MM.1S (cell line): Measurements from ENCODE around the gene DOCK4.

Source experiments
- EZH2 ChIP-seq: fragments of 300-600 bp; sonication (generic); optimal IDR thresholded peaks from 2 replicates; pipeline ENCODE3; 2017; ENCODE audit warnings: low read depth, mild to moderate bottlenecking, antibody characterized with exemption, low read length, mixed read lengths
- EZH2phosphoT487 ChIP-seq: fragments of 300-600 bp; sonication (generic); IDR thresholded peaks from 2 replicates; pipeline ENCODE4 v1.6.1; 2018; ENCODE audit warnings: antibody characterized with exemption, low read length
- TF ChIP-seq, protein P1 (sequence below): fragments of 300-600 bp; sonication (generic); IDR thresholded peaks from 2 replicates; pipeline ENCODE4 v1.5.1; 2016; ENCODE audit warnings: antibody characterized with exemption, low read length, mixed read lengths

DNA sequence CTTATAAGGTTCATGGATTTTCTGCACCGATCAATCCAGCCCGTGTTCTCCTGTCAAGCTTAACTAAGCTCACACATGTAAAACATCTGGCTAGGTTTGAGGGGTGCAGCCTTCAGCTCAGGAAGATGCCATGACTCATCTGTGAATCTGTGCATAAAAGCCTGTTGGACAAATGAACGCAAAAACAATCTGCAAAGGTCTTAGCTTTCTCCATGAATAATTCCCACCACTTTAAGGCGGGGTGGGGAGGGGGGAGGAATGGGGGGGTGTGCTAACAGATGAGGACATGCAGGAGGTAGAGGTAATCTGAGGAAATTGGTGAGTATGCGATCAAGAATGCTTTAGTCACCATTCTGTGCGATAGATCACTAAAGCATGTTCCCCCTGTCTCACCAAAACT, 4.8 kb downstream of the DOCK4 start:
- TF ChIP-seq EZH2phosphoT487 (no peak), EZH2 (no peak)
- TF ChIP-seq, protein P1, sequence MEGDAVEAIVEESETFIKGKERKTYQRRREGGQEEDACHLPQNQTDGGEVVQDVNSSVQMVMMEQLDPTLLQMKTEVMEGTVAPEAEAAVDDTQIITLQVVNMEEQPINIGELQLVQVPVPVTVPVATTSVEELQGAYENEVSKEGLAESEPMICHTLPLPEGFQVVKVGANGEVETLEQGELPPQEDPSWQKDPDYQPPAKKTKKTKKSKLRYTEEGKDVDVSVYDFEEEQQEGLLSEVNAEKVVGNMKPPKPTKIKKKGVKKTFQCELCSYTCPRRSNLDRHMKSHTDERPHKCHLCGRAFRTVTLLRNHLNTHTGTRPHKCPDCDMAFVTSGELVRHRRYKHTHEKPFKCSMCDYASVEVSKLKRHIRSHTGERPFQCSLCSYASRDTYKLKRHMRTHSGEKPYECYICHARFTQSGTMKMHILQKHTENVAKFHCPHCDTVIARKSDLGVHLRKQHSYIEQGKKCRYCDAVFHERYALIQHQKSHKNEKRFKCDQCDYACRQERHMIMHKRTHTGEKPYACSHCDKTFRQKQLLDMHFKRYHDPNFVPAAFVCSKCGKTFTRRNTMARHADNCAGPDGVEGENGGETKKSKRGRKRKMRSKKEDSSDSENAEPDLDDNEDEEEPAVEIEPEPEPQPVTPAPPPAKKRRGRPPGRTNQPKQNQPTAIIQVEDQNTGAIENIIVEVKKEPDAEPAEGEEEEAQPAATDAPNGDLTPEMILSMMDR: no peak
